CD4-positive, alpha-beta T cell treated with Interleukin-4 for 4 hours (primary cell): ENCODE data around the gene PRRT1.
"Not testable (repeated sequence)": the region's sequence is repeated elsewhere in the genome, so short reads cannot be mapped to it uniquely, and the experiment has no call there.

Experiments used
- DNase-seq: peaks from one replicate; pipeline ENCODE4 v3.0.0-alpha.2; 2020

PRRT1 gene

DNA sequence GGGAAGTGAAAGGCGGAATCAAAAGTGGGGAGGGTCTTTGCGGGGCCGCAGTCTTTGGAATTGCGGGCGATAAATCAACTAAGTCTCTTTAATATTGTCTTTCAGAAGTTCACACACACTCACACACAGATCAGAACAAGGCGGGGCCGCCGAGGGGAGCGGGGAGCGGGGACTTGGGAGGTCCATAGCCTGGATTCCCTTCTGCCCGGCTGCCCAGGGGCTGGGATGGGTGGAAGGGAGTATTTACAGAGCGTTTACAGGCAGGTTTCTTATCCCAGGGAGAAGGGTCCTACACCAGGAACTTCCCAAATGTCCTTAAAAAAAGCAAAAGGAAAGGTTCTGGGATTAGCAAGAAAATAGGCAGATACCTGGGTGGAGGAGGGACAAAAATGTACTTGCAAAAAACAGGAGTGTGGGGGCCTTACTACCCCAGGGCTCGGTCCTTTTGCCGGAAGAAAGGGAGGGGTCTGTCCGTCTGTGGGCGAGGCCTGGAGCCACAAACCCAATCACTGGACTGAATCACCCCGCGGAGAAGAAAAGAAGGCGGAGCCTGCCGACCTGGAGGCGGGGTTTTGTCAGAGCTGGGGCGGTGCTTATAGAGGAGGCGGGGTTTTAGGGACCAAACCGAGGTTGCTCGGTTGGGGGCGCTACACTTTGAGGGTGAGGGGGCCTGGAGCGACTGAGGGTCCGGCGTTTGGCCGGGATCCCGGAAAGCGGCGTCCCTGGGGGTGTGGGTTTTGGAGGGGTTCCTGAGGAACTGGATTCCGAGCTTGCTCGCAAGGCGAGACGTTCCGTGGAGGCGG, 3.2 kb downstream of the PRRT1 start:
- peak; percentile 51 for DNase-seq

DNA sequence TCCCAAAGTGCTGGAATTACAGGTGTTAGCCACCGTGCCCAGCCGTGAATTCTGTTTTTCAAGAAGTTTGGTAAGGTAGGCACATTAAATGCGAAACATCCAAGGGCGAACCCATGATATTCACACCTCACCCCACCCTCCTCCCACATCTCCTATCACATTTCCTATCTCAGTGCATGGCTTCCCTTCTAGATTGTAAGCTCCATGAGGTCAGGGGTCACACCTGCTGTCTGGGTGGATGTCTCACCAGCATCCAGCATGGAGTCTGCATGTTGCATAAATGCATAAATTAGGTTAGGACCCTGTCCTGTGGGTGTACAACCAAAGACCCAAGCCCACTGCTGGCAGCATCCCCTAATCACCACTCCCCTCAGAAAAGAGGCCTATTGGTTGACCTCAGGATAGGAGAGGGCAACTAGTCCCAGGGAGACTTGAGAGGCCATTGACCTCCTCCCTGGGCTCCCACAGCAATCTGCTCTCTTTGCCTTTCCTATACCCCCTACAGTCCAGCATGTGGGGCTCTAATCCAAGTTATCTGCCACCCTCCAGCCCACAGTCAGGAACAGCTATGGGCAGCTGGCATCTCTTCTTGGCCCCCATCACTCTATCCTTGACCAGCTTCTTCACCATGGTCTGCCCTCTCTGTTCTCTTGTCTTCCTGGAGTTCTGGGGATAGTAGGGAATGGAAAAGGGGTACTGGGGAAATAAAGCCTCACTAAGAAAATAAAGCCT, 4.2 kb downstream of the PRRT1 start:
- no peak for DNase-seq

DNA sequence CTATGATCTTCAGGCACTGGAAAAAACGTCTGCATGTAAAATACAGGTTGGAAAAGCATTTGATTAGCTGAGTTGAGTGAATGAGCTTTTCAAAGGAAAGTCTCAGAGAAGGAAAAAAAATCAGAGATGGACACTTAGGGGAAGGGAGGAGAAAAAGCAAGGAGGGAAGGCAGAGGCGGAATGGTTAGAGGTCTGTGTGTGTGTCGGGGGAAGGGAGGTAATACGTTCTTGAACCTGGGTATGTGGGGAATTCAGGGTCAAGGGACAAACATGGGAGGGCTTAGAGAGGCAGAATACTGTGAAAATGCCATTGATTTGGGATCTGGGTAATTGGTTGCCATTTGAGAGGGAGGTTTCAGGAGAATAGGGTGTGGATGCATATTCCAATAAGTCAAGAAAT, 5.1 kb downstream of the PRRT1 start:
- no peak for DNase-seq

DNA sequence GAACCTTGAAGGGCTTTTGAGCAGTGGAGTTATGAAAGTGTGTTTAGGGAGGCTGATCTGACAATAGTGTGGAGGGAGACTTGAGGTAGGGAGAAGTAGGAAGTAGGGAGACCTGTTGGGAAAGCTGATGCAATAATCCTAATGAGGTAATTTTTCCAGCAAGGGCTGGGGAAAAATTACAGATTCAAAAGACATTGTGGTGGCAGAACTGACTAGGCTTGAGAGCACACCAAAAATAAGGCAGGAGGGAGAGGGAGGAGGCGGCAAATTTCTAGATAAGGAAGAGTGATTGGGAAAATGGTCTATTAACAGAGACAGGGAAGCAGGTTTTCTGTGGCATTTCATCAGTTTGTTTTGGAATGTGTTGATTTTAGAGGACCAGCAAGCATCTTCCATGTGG, 5.5 kb downstream of the PRRT1 start:
- DNase-seq = no peak

DNA sequence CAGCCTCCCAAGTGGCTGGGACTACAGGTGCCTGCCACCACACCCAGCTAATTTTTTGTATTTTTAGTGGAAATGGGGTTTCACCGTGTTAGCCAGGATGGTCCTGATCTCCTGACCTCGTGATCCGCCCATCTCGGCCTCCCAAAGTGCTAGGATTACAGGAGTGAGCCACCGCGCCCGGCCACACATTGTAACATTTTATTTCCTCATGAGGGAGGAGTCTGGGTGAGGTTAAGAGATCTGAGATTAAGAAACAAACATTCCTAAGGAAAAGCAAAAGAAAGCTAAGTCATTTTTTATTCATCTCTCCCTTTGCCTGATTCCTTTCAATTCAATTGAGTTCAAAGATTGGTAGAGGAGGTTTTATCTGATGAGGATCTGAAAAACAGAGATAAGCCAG, 7.5 kb downstream of the PRRT1 start:
- DNase-seq = not testable (repeated sequence)

DNA sequence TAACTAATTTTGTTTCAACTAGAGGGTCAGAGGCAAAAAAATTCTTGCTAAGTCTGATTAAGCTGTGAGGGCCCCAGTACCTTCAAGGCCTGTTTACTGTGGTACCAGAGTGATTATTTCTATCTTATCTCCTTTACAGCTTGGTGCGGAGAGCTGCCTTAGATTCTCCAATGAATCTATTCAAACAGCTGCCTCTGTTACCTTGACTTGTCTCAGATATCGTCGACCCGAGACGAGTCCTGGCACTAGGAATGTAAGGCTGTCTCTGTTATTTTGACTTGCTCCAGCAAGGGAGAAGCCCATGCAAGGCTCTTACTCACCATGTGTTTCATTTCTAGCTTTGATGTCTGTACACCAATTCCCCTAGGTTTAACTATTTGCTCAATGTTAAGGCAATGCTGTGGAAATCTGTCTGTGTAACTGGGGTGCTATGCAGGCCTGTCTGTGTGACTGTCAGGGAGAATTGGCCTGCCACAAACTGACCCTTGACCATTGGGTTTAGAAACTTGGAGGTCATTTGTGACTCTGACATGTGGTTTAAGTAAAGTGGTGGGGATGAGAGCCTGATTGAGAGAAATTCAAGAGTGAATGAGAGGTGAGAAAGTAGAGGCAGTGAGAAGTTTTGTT, 11.2 kb downstream of the PRRT1 start:
- no peak for DNase-seq

DNA sequence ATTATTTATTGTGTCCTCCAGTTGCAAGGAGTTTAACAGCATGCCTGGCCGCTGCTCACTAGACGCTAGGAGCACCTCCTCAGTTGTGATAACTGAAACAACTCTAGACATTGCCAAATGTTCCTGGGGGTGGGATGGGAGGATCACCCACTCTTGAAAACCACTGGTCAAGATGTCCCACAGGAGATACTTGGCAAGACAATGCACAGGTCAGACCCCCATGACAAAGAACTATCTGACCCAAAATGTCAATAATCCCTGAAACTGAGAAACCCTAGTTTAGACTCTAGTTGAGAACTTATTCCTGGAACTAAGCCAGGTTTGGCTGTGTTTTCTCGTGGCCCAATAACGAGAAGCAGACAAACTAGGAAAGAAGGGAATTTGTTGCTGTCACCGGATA, 12.1 kb downstream of the PRRT1 start:
- DNase-seq = no peak

DNA sequence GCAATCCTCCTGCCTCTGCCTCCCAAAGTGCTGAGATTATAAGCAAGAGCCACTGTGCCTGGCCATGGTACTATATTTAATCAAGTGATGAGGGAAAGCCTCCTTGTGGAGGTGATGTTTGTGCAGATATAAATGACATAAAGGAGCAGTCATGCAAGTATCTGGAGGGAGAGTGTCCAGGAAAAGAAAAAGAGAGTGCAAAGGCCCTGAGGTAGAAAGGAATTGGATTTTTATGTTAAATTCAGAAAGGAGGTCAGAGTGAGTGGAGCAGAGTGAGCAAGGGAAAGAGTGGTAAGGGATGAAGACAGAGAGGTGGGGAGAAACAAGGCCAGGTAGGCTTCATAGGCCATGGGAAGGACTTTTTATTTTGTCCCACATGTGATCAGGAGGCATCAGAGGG, 14.3 kb downstream of the PRRT1 start:
- DNase-seq = no peak

DNA sequence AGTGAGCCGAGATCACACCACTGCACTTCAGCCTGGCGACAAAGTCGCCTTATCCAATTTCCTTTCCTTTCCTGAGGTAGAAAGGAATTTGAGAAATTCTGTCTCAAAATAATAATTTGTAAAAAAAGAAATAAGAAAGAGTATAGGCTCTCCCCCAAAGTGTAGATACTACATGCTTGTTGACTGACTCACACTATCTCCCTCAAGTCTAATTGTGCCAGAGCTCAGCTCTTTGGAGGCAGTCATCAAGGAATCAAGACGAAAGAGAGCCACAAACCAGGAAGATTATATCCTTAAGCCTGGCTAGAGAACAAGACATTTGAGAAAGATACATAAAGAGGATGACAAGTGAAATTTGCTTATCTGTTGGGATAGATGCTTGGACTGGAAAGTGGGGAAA, 18.0 kb downstream of the PRRT1 start:
- DNase-seq = no peak

DNA sequence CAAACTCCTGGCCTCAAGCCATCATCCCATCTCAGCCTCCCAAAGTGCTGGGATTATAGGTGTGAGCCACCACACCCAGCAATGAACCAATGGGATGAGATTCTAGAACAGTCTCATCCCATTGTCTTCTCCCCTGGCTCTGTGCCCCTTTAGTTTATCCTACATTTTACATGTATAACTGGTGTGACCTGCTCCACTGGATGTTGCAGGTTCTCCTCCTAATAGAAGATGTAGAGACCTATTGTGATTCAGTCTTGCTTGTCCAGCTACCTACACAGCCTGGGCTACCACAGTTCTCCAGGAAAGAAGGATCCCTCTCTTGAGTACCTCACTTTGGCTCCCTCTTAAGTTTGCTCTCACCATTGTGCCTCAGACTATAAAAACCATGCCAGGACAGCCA, 19.6 kb downstream of the PRRT1 start:
- no peak for DNase-seq

DNA sequence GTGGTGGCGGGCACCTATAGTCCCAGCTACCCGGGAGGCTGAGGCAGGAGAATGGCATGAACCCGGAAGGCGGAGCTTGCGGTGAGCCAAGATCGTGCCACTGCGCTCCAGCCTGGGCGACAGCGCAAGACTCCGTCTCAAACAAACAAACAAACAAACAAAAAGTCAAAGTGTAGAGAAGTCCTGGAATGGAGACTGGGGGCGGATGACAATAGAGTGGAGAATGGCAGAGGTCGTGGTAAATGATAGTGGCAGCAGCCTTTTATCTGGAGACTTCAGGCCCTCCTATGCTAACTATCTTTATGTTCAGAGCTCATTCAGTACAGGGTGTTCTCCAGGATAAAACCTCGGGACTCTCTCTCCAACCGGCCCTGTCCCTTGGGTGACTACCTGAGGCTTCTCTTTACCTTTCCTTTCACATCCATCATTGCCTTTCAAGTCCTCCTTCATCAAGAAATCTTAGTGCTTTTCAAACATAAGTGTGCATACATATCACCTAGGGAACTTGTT, 20.2 kb downstream of the PRRT1 start:
- no peak for DNase-seq

DNA sequence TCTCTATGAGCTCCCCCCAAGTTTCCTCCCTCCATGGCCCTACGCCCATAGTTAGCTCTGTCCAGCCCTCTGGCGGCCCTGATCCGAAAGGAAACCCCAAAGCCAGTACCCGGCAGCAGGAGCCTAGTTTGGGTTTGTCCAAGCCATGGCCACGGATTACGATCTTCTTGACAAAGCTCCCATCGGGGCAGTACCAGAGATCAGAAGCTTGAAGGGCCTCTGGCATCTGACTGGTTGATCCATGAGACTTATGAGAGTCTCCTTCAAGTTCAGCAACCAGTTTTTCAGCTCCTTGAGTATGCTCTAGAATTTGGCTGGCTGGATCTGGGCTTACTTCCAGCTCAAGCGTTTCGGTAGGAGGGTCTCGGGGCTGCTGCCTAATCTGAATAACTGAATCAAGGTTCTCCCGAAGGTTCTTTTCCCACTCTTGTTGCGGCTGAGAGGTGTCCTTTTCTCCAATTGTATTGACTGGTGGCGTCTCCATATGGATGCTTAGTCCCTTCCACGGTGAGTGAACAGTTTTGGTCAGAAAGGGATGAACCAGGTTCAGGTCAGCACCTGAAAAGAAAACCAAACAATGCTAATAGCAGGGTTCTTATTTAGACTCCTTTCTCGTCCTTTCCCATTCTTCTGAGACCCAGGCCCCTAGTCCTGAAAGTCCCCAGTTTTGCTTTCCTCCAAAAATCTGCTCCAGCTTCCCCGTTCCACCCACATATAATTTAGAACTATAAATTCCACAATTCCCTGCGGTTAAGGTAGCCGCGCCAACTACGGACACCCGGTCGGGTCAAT, 22.2 kb downstream of the PRRT1 start:
- no peak for DNase-seq

DNA sequence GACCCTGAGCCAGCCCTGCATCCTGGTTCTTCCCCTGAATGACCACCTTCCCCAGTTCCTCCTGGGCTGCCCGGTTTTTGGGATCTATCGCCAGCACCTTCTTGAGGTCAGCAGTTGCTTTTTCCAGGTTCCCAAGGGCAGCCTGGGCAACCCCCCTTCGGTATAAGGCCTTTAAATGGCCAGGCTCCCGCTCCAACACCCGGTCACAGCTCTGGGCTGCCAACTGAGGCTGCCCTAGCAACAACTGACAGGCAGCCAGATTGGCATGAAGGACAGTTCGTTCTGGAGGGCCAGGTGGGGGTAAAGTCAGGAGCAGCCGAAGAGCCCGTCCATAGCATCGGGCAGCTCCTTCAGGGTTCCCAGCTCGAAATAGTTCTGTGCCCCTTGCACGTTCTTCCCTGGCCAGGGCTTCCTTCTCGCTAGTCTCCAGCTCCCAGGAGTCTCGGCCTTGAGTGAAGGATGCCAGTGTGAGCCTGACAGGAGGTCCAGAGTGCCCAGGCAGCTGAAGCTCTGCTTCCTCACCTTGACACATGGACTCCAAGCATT, 22.9 kb downstream of the PRRT1 start:
- DNase-seq = no peak

DNA sequence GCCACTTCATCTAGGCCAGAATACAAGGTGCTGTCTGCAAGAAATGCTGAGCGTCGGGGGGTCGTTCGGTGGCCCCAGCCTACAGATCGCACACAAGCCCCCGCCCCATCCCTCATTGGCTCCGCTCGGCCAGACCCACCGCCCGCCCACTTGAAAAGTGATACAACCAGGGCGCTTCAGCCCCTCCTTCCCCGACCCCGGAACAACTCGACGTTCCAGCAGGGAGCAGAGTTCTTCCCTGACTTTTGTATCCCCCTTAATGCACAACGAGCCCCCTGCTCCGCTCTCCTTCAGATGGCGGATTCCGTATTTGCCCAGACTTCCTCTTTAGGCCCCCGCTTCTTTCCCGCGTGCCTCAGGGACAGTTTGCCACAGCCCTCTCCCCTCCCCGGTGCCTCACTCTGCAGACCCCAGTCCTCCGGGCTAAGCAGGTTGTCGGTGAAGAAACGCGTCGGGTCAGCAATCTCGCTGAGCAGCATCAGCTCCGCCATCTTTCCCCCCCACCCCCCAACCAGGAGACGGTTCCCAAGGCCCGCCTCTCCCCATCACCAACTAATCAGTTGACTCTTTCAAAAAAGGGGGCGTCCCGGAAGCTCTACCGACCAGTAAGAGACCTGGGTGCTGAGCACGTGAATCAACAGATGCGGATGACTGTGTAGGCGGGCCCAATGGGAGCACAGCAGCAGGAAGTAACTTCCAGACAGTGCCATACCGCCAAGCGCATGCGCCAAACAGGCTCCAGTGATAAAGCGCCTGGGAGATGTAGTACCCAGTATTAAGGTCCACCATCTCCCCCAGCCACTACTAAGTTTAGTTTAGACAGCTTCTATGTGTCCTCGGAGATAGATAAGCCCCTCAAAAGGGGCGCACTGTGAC, 23.8 kb downstream of the PRRT1 start, which contains the start of gene ATF6B:
ATF6B (minus strand) TSS at position 530 of the 876 bp plus-strand sequence; CDS start at position 491, 39 bp downstream.
- DNase-seq = peak; percentile 99

DNA sequence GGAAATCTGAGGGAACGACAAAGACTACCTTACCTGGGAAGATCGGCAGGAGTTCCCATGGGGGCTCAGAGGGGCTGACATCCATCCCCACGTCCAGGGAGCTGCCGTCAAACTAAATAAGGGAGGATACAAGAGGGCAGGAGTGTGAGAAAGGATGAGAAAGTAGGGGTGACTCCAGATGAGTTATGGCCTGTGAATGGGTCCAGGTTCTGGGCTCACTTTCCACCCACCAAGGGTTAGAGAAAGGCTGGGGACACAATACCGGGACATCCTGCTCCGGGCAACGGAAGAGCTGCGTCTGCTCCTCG, 24.4 kb downstream of the PRRT1 start:
- DNase-seq = no peak

DNA sequence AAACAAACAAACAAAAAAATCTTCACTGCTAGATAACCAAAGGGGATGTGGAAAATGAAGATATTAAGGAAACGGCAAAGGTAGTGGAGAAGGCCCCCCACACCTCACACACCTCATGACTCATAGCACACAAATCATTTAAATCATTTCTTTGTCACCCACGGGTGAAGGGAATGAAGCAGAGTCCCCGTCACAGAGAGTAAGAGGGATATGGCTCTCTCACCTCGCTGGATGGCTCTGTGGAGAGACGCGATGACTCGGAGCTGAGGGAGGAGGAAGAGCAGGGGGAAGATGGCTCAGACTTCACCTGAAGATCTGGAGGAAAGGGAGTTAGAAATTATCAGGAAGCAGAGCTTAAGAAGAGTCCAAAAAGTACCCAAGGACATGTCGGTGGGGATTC, 24.9 kb downstream of the PRRT1 start:
- DNase-seq = no peak

DNA sequence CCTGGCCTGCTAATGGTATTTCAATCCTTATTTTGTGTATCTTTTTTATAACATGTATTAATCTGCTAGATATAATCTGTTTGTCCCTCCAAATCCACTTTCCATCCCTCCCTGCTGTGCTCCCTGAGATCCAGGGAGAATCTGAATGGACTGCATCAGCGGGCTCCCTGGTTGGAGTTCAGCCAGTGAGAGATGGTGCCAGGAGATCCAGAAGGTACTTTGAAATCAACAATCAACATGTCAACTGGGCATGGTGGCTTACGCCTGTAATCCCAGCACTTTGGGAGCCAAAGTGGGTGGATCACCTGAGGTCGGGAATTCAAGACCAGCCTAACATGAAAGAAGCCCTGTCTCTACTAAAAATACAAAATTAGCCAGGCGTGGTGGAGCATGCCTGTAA, 28.1 kb downstream of the PRRT1 start:
- DNase-seq = no peak

DNA sequence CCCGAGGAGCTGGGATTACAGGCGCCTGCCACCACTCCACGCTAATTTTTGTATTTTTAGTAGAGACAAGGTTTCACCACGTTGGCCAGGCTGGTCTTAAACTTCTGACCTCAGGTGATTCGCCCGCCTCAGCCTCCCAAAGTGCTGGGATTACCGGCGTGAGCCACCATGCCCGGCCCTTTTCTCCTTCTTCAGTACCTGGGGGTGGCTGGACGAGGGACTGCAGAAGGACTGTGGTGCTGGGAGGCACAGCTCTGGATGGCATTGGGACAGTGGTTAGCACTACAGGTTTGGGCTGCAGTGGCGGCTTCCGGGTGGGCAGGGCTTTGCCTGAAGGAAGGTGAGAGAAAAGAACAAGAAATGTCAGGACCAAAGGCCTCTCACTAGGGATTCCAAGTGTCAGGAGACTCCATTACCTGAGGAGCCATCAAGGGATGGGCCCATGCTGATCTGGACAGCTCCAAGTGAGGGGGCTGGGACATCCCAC, 31.1 kb downstream of the PRRT1 start:
- DNase-seq = no peak

DNA sequence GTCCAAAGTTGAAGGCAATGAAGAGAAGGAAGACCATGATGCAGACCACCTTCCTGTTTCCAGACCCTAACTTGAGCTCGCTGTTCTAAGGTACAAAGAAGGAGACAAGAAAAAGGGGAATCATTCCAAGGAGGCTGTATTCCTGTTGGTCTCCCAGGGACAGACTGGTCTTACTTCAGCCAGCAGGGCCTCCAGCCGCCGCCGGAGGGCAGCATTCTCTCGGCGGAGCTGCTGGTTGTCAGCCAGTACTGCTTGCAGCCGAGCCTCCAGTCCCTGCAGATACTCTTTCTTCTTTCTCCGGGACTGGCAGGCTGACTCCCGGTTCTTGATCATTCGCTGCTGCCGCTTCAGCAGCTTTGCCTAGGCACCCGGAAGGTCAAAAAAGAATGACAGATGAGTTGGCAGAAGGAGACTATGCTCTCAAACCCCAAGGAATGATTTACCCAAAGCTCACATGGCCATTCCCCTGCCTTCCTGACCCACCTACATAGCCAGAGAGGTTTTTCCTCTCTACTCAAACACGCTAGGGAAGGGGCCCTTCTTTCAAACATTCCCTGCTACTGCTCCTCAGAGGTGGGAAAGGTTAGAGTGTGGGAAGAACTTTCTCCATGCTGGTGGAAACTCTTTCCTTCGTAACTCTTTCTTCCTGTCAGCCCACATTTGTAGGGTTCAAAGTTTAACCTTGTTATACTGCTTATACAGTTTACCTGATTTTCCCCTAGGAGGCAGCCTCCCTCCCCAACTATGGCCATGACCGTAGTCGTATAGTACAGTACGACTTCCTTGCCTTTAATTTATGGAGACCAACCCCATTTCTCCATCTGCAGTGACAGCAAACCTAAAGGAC, 32.7 kb downstream of the PRRT1 start:
- DNase-seq = peak; percentile 59

DNA sequence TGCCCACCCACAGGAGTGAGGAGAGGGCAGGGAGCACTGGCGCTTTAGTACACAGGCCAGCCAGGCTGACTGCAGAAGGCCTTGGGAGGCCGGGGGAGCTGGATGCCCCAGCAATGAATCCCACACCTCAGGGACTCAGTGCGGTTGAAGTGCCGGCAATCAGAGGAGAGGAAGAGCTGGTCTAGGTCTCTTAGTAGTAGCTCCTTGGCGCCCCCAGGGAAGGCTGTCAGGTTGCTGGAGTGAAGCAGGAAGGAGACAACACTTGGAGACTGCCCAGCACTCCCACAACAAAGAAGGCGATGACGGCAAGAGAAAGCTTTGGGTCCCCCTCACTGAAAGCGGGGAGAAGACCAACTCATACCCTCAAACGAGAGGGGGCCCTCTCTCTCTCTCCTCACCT, 34.3 kb downstream of the PRRT1 start:
- no peak for DNase-seq

DNA sequence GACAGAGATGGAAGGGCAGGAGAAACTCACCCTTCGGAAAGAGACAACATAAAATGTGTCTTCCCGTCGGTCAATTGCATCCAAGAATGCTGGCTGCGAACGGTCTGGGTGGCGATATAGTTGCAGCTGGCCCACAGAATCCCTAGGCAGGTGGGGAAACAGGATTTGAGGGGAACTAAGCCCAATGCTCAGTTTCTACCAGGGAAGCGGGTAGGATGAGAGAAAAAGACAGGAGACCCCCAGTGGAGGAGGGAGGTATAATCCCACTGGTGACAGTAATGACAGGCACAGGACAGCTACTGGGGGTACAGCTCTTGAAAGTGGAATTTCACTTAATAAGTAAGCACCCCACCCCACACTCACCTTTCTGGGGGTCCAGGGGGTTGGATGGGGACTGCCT, 35.1 kb downstream of the PRRT1 start:
- DNase-seq = no peak
